Measurements from ENCODE around the gene PBX1. TPM values are rescaled to one million over a fixed set of nuclear protein-coding genes. Genes with fewer than 3 reads are reported as not detected.

Gene PBX1
- total RNA-seq, 2 experiments from 2014 or later = 0.17 TPM

- Mint-ChIP-seq H3K27ac (no peak overlapping the region), H3K4me1 (ENCODE audit: low read depth) (no peaks in the 10 kb centered on the region), H3K36me3 (no peaks in the 10 kb centered on the region), H3K4me3 (no peak overlapping the region), H3K27me3 (no peaks in the 10 kb centered on the region), H3K9me3 (no peaks in the 10 kb centered on the region)
- POLR2A ChIA-PET = no interaction called here
- CTCF ChIA-PET = no interaction called here
- intact Hi-C loops (cut with micrococcal nuclease) = no loop called here
- no peak for DNase-seq
Observed at GRCh38 chr1:164633997-164634396, 75.0 kb downstream of the PBX1 start.

- H3K4me1 Mint-ChIP-seq (ENCODE audit: low read depth) = no peaks in the 10 kb centered on the region
- H3K27ac Mint-ChIP-seq = no peak overlapping the region
Observed at GRCh38 chr1:164635059-164635802, 76.2 kb downstream of the PBX1 start.

DNA sequence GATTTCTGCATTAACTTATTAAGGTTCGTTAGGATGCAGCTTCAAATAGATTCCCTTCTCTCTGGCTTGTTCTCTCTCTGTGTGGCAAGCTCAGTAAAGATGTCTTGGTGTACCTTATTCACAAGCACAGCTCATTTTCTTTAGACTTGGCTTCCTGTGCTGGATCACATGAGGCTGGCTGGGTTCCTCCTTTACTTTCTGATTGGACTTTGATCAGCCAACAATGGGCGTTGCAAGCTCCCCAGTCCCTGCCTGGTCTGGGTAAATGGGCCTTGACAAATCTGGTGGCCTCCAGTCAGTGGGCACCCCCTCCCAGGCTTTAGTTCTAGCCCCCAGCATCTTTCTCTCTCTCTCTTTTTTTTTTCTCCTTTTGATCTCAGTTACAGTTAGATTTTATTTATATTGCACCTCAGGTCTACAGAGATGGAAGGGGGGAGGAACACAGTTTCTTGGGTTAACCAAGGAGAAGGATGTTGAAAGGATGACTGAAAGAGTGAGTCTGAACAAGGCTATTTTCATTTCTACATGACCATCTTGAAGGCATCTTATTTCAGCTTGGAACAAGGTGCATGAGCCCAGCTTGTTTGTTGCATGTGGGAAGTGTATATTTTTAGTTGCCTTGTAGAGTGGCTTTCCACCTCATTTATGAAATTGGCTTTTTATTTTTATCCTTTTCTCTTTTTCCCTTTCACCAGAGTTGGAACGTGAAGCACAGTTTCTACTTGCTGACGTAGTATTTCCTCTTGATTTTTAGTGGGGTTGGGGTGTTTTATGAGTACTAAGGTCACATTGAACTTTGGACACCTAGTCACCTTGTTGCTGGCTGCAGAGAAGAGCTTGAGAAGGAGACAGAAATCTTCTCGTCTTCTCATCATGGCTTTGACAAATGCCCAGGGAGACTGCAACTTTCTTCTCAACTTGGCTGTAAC is 77.1 kb downstream of the PBX1 start:
- POLR2A ChIA-PET = no interaction called here
- CTCF ChIA-PET = no interaction called here
- H3K27me3 Mint-ChIP-seq = no peaks in the 10 kb centered on the region
- intact Hi-C loops (cut with micrococcal nuclease) = no loop called here
- DNase-seq = no peak
- no peak overlapping the region for H3K27ac Mint-ChIP-seq
- no peaks in the 10 kb centered on the region for H3K4me1 Mint-ChIP-seq (ENCODE audit: low read depth)
- no peaks in the 10 kb centered on the region for H3K36me3 Mint-ChIP-seq
- no peak overlapping the region for H3K4me3 Mint-ChIP-seq
- no peaks in the 10 kb centered on the region for H3K9me3 Mint-ChIP-seq

More at GRCh38 chr1:164635059-164635802, 76.2 kb downstream of the PBX1 start:
- Mint-ChIP-seq H3K36me3 (no peaks in the 10 kb centered on the region), H3K27me3 (no peaks in the 10 kb centered on the region), H3K9me3 (no peaks in the 10 kb centered on the region), H3K4me3 (no peak overlapping the region)
- no peak for DNase-seq
- ChIA-PET CTCF (no interaction called here), POLR2A (no interaction called here)
- intact Hi-C loops (cut with micrococcal nuclease) = no loop called here

DNA sequence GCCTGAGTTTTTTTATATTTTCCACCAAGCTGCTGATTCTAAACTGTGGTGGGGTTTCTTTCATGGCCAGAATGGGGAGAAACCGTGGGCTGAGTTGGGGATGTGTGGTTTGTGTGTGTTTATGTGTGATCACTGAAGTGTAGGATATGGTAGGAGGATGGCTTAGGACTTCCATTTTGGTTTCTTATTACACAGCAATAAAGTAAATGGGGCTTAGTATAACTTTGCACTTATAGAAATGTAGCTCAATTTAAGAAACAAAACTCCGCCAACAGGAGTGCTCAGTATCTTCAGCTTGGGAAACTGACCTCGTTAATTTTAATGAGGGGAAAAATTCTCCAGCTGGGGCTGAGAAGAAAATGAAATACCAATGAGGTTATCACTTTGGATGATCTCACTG is 77.8 kb downstream of the PBX1 start:
- intact Hi-C loops (cut with micrococcal nuclease) = no loop called here
- ChIA-PET POLR2A (no interaction called here), CTCF (no interaction called here)
- Mint-ChIP-seq H3K4me3 (no peak overlapping the region), H3K36me3 (no peaks in the 10 kb centered on the region), H3K4me1 (ENCODE audit: low read depth) (no peaks in the 10 kb centered on the region), H3K27me3 (no peaks in the 10 kb centered on the region), H3K9me3 (no peaks in the 10 kb centered on the region), H3K27ac (no peak overlapping the region)
- DNase-seq = no peak

DNA sequence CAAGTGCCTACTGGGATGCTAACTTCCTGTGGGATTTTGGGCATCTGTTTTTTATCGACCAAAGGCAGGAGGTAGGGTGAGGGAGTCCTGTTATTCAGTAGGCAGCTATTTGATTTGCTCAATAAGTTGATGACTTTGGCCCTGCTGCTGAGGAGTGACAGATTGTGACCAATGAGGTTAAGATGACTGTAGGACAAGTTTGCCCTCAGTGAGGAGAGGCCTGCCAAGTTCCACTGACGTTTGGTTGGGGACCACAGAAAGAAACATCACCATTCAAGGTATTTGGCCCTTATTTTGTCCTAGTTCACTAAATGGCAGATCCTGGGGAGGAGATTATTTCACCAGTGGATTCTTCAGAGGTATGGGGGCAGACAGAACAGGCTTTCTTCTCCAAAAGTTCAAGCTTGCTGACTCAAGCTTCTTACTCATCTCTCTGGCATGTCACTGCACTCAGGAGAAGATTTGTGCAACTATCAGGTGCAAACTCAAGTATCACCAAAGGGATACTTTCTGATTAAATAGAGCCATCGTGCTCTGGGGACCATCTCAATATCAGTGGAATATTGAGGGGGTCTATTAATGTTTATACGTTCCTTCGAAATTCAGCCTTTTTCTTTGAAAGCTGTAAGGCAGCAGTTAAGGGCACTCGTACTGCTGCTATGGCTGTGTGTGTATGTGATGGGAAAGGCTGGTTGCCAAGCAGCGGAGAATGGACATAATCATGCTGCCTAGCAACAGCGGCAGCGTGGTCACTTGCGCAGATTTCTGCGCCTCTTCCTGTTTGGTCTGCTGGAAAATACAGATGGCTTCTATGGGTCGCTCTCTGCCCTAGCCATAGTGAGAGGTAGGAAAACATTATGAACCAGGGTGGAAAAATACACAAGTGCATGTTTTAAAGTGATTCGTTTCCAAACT is 78.7 kb downstream of the PBX1 start:
- DNase-seq = no peak
- no peaks in the 10 kb centered on the region for H3K9me3 Mint-ChIP-seq
- intact Hi-C loops (cut with micrococcal nuclease) = no loop called here
- no peak overlapping the region for H3K4me3 Mint-ChIP-seq
- H3K4me1 Mint-ChIP-seq (ENCODE audit: low read depth) = no peaks in the 10 kb centered on the region
- no peak overlapping the region for H3K27ac Mint-ChIP-seq
- CTCF ChIA-PET = no interaction called here
- no peaks in the 10 kb centered on the region for H3K36me3 Mint-ChIP-seq
- POLR2A ChIA-PET = no interaction called here
- no peaks in the 10 kb centered on the region for H3K27me3 Mint-ChIP-seq

DNA sequence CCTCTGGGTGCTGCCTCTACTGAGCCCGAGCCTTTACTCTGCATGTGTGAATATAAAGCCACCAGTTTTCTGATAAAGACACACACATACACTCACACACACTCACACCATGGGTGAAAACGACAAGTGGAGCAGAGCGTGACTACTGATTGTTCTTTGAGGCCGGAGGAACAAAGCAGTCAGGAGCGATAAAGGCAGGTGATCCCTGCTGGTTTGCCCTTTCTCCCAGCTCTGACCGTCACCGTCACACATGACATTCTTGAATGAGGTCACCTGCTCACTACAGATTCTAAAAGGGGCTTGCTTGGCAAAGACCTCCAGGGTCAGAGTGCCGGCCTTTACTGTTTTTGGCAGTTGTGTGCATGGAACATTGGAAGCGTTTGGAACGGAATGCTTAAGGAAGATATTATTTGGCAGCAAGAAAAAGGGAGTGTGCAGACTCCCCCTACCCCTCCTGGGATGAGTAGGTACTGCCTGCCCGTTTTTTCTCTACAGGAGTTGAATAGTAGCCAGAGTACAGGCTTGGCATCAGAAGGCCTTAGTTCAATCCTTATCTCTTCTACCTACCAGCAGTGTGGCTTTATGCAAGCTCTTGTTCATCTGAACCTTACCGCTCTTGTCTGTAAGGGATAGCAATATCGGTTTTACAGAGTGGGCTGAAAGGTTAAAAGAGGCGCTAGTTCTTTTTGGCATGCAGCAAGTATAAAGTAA is 79.7 kb downstream of the PBX1 start:
- POLR2A ChIA-PET = no interaction called here
- no peaks in the 10 kb centered on the region for H3K36me3 Mint-ChIP-seq
- H3K27me3 Mint-ChIP-seq = no peaks in the 10 kb centered on the region
- intact Hi-C loops (cut with micrococcal nuclease) = no loop called here
- no peak overlapping the region for H3K4me3 Mint-ChIP-seq
- DNase-seq = no peak
- H3K27ac Mint-ChIP-seq = no peak overlapping the region
- no peaks in the 10 kb centered on the region for H3K4me1 Mint-ChIP-seq (ENCODE audit: low read depth)
- CTCF ChIA-PET = no interaction called here
- no peaks in the 10 kb centered on the region for H3K9me3 Mint-ChIP-seq

DNA sequence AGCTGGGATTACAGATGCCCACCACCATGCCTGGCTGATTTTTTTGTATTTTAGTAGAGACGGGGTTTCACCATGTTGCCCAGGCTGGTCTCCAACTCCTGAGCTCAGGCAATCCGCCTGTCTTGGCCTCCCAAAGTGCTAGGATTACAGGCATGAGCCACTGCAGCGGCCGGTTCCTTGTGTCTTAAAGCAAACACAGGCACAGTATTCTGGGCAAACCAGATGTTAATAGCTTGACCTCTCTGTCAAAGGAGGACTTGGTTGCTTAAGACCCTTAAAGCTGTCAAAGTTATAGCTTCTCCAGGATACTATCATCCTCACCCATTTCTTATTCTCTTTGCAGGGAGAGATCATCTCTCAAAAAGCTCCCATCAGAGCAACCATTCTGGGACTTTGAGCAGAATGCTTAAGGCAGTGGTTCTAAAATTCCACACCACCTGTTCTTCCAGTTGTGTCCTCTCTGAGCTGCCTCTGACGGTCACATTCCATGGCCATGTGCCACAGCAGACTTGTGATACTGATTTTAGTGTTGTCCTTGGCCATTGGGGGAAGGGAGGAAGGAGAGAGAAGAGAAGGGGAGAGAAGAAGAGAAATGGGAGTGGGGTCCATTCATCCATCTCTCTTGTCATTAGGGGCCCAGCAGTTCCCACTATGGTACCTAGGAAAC is 81.8 kb downstream of the PBX1 start:
- Mint-ChIP-seq H3K4me3 (no peak overlapping the region), H3K4me1 (ENCODE audit: low read depth) (no peaks in the 10 kb centered on the region), H3K36me3 (no peaks in the 10 kb centered on the region), H3K9me3 (no peaks in the 10 kb centered on the region), H3K27ac (no peak overlapping the region), H3K27me3 (no peaks in the 10 kb centered on the region)
- ChIA-PET CTCF (interaction anchor here (0.6 kb wide), 1 partner anchor 28 kb away, joined by 3 read pairs; no protein-coding TSS in a partner anchor), POLR2A (interaction anchor here (0.6 kb wide), 1 partner anchor 11 kb away, joined by 3 read pairs; no protein-coding TSS in a partner anchor)
- DNase-seq = no peak
- intact Hi-C loops (cut with micrococcal nuclease) = no loop called here

DNA sequence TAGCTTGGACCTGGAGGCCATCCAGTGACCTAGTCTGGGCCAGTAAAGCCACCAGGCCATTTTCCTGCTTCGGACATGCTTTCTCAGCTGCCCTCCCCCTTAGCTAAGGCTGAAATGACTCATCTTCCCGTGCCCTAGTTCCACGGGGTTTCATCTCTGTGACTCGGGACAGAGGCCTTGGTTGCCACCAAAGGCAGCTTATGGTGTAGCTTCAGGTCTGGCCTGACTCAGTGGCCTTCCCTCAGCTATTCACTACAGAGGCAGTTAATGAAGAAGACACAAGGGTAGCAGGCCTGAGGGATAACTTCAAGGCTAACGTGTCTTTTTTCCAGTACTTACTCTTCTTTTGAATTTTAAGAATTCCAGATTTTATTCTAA is 82.4 kb downstream of the PBX1 start:
- H3K4me1 Mint-ChIP-seq (ENCODE audit: low read depth) = no peaks in the 10 kb centered on the region
- no peaks in the 10 kb centered on the region for H3K27me3 Mint-ChIP-seq
- H3K27ac Mint-ChIP-seq = no peak overlapping the region
- CTCF ChIA-PET = no interaction called here
- H3K9me3 Mint-ChIP-seq = no peaks in the 10 kb centered on the region
- POLR2A ChIA-PET = interaction anchor here (0.6 kb wide), 1 partner anchor 11 kb away, joined by 3 read pairs; no protein-coding TSS in a partner anchor
- no peaks in the 10 kb centered on the region for H3K36me3 Mint-ChIP-seq
- no peak overlapping the region for H3K4me3 Mint-ChIP-seq
- intact Hi-C loops (cut with micrococcal nuclease) = no loop called here
- no peak for DNase-seq

GRCh38 chr1:164643018-164643417 is 84.0 kb downstream of the PBX1 start:
- CTCF ChIA-PET = no interaction called here
- intact Hi-C loops (cut with micrococcal nuclease) = no loop called here

DNA sequence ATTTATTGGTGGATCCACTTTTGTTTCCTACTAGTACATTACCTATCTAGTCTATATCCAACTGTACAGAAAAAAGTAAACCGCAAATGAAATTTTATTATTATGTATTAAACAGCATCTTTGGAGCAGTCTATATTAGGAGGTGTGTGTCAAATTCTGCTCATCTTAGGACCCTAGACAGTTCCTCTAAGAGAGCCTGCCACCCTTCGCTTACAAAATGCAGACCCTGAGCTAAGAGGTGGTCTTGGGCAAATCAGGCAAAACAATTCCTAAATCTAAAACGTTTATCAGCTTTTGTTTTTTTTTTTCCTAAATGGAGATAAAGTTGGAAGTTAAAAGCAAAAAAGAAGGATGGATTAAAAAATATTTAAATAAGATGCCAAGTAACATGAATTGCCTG is 85.3 kb downstream of the PBX1 start:
- no peaks in the 10 kb centered on the region for H3K4me1 Mint-ChIP-seq (ENCODE audit: low read depth)
- H3K4me3 Mint-ChIP-seq = no peak overlapping the region
- POLR2A ChIA-PET = no interaction called here

More at GRCh38 chr1:164643018-164643417, 84.0 kb downstream of the PBX1 start:
- Mint-ChIP-seq H3K27ac (no peak overlapping the region), H3K36me3 (no peaks in the 10 kb centered on the region), H3K9me3 (no peaks in the 10 kb centered on the region), H3K4me3 (no peak overlapping the region), H3K27me3 (no peaks in the 10 kb centered on the region), H3K4me1 (ENCODE audit: low read depth) (no peaks in the 10 kb centered on the region)
- DNase-seq = no peak
- POLR2A ChIA-PET = no interaction called here

More for the DNA sequence above, 85.3 kb downstream of the PBX1 start:
- H3K27ac Mint-ChIP-seq = no peak overlapping the region
- no peaks in the 10 kb centered on the region for H3K27me3 Mint-ChIP-seq
- no peak for DNase-seq
- intact Hi-C loops (cut with micrococcal nuclease) = no loop called here
- H3K9me3 Mint-ChIP-seq = no peaks in the 10 kb centered on the region
- H3K36me3 Mint-ChIP-seq = no peaks in the 10 kb centered on the region
- CTCF ChIA-PET = no interaction called here

Data from activated CD4-positive, alpha-beta memory T cell treated with anti-CD3 and anti-CD28 coated beads for 36 hours (primary cell).